SK-N-SH (cell line): ENCODE results near the gene SLC10A4. TPM values are rescaled to one million over a fixed set of nuclear protein-coding genes. Genes with fewer than 3 reads are reported as not detected.

ENCODE experiments used
- CTCF ChIA-PET: fragments of 300-600, 350-600 bp; formaldehyde crosslinking; extraction: SDS; loops from one replicate; lab custom pipeline; 2021; lab: Yijun Ruan, JAX
- POLR2A ChIA-PET: fragments of 350-600 bp; sonication (Branson Sonifier 250); formaldehyde crosslinking; extraction: SDS; loops from one replicate; lab custom pipeline; 2020; ENCODE audit warnings: antibody characterized with exemption, inconsistent platforms; lab: Yijun Ruan, JAX
- DNase-seq: peaks from one replicate; pipeline ENCODE4 v3.0.0; 2012
- H2AFZ ChIP-seq: fragments of 200-600 bp; sonication (generic); 2 replicates; pipeline ENCODE4 v1.8.1; 2016; ENCODE audit warnings: antibody characterized with exemption, mild to moderate bottlenecking, low read depth
- H3F3A ChIP-seq: fragments of 200-600 bp; sonication (generic); replicated peaks from 2 replicates; pipeline ENCODE3; 2016; ENCODE audit warnings: antibody characterized with exemption, mild to moderate bottlenecking; ENCODE audit not compliant: insufficient read depth
- H3K27ac ChIP-seq, 2 experiments: fragments of 200-500 bp in 1 of 2; fragments of 200-600 bp in 1 of 2; sonication (Bioruptor generic) in 1 of 2; sonication (generic), shearing (Covaris generic) in 1 of 2; 2 replicates each; pipeline versions ENCODE4 v1.5.1 to v1.6.1; 2014 to 2016; ENCODE audit warnings: low read depth in 2 of 2, inconsistent platforms in 1 of 2, low read length in 1 of 2, mild to moderate bottlenecking in 1 of 2, mixed read lengths in 1 of 2
- H3K27me3 ChIP-seq: fragments of 200-600 bp; sonication (generic), shearing (Covaris generic); 2 replicates; pipeline ENCODE4 v1.6.1; 2016; ENCODE audit warnings: mixed run types; ENCODE audit not compliant: insufficient read depth
- H3K36me3 ChIP-seq, 2 experiments: fragments of 200-500 bp in 1 of 2; fragments of 200-600 bp in 1 of 2; sonication (Bioruptor generic) in 1 of 2; sonication (generic) in 1 of 2; replicated peaks in 1 of 2; 2 replicates each; pipeline versions ENCODE3 to v1.5.1; 2014 to 2016; ENCODE audit warnings: low read length in 1 of 2, mild to moderate bottlenecking in 1 of 2; ENCODE audit not compliant: insufficient read depth in 2 of 2, control insufficient read depth in 1 of 2
- H3K4me1 ChIP-seq, 2 experiments: fragments of 200-500 bp in 1 of 2; fragments of 200-600 bp in 1 of 2; sonication (Bioruptor generic) in 1 of 2; sonication (generic), shearing (Covaris generic) in 1 of 2; 2 replicates each; pipeline versions ENCODE4 v1.5.1 to v1.6.1; 2014 to 2016; ENCODE audit warnings: low read depth in 1 of 2, low read length in 1 of 2, mixed run types in 1 of 2; ENCODE audit not compliant: insufficient read depth in 2 of 2, control insufficient read depth in 1 of 2
- H3K4me2 ChIP-seq: fragments of 200-600 bp; sonication (generic), shearing (Covaris generic); 2 replicates; pipeline ENCODE4 v1.6.1; 2017; ENCODE audit warnings: mixed run types
- H3K4me3 ChIP-seq, 2 experiments: fragments of 200-500 bp in 1 of 2; fragments of 200-600 bp in 1 of 2; sonication (Bioruptor generic) in 1 of 2; sonication (generic), shearing (Covaris generic) in 1 of 2; 2 replicates each; pipeline versions ENCODE4 v1.5.1 to v1.8.1; 2014 to 2016; ENCODE audit warnings: low read depth in 2 of 2, inconsistent platforms in 1 of 2, low read length in 1 of 2, mild to moderate bottlenecking in 1 of 2, mixed read lengths in 1 of 2, moderate library complexity in 1 of 2
- H3K79me2 ChIP-seq: fragments of 200-600 bp; sonication (generic); 2 replicates; pipeline ENCODE4 v1.8.1; 2017; ENCODE audit warnings: mild to moderate bottlenecking; ENCODE audit not compliant: insufficient read depth
- H3K9ac ChIP-seq: fragments of 200-600 bp; sonication (generic); 2 replicates; pipeline ENCODE4 v1.6.1; 2017; ENCODE audit warnings: mixed run types
- H3K9me2 ChIP-seq: fragments of 200-600 bp; sonication (generic); 2 replicates; pipeline ENCODE4 v1.6.1; 2017; ENCODE audit warnings: mixed run types
- H3K9me3 ChIP-seq: fragments of 200-600 bp; sonication (generic); 2 replicates; pipeline ENCODE4 v1.6.1; 2017; ENCODE audit warnings: mixed run types, mild to moderate bottlenecking, moderate library complexity
- H4K20me1 ChIP-seq: fragments of 200-600 bp; sonication (generic); 2 replicates; pipeline ENCODE4 v1.6.1; 2017; ENCODE audit warnings: mild to moderate bottlenecking, mixed run types; ENCODE audit not compliant: insufficient read depth
- EP300 ChIP-seq, 2 experiments: IDR thresholded peaks; 2 replicates each; pipeline versions ENCODE4 v1.4.0 to v1.6.1; 2012; ENCODE audit warnings: borderline replicate concordance in 1 of 2, low read depth in 1 of 2, low read length in 1 of 2
- EZH2phosphoT487 ChIP-seq: fragments of 200-600 bp; sonication (generic); IDR thresholded peaks from 2 replicates; pipeline ENCODE4 v1.6.1; 2017; ENCODE audit warnings: low read depth, mixed run types, mild to moderate bottlenecking, antibody characterized with exemption, moderate library complexity, borderline replicate concordance
- JUND ChIP-seq: IDR thresholded peaks from 2 replicates; pipeline ENCODE4 v1.4.0; 2012
- MAX ChIP-seq: IDR thresholded peaks from 2 replicates; pipeline ENCODE4 v1.4.0; 2012; ENCODE audit warnings: low read depth
- PBX3 ChIP-seq: IDR thresholded peaks from 2 replicates; pipeline ENCODE4; 2012
- POLR2AphosphoS5 ChIP-seq: IDR thresholded peaks from 2 replicates; pipeline ENCODE4 v1.6.1; 2012; ENCODE audit warnings: low read depth, low read length
- RAD21 ChIP-seq: IDR thresholded peaks from 2 replicates; pipeline ENCODE4 v1.6.1; 2012; ENCODE audit warnings: mild to moderate bottlenecking, low read length
- RFX5 ChIP-seq: IDR thresholded peaks from 2 replicates; pipeline ENCODE4 v1.6.1; 2012; ENCODE audit warnings: mild to moderate bottlenecking, improper control_type of control experiment, low read length
- RXRA ChIP-seq: IDR thresholded peaks from 2 replicates; pipeline ENCODE4 v1.4.0; 2012; ENCODE audit warnings: low read depth, mild to moderate bottlenecking, borderline replicate concordance
- SMC3 ChIP-seq: IDR thresholded peaks from 2 replicates; pipeline ENCODE4 v1.6.1; 2012; ENCODE audit warnings: low read depth, low read length, improper control_type of control experiment
- TCF12 ChIP-seq: IDR thresholded peaks from 2 replicates; pipeline ENCODE4 v1.4.0; 2012
- TEAD4 ChIP-seq: IDR thresholded peaks from 2 replicates; pipeline ENCODE4 v1.4.0; 2012; ENCODE audit warnings: mild to moderate bottlenecking, borderline replicate concordance; ENCODE audit not compliant: insufficient read depth
- YY1 ChIP-seq: IDR thresholded peaks from 2 replicates; pipeline ENCODE4 v1.4.0; 2012; ENCODE audit warnings: low read depth, mild to moderate bottlenecking
- ZBTB33 ChIP-seq: IDR thresholded peaks from 2 replicates; pipeline ENCODE4 v1.4.0; 2012; ENCODE audit warnings: low read depth, borderline replicate concordance
- WGBS: methylation state at CpG from one replicate; pipeline ENCODE4 v1.1.6; 2017; ENCODE audit warnings: low lambda C conversion rate; 5-methylcytosine and 5-hydroxymethylcytosine counted together
- polyA plus RNA-seq, 3 experiments: library from polyadenylated mRNA; depleted of rRNA; stranded (reverse); fragments of >200 nt; gene quantifications; 2 replicates each; pipeline ENCODE4 v1.2.3, GENCODE V29; 2012
- TF ChIP-seq, protein P1 (sequence below): fragments of 200-600 bp; sonication (generic); IDR thresholded peaks from 2 replicates; pipeline ENCODE4 v1.6.1; 2017; ENCODE audit warnings: antibody characterized with exemption, mild to moderate bottlenecking, moderate library complexity
- TF ChIP-seq, protein P2 (sequence below): IDR thresholded peaks from 2 replicates; pipeline ENCODE4 v1.4.0; 2012; ENCODE audit warnings: low read depth, borderline replicate concordance

The SLC10A4 gene
- polyA plus RNA-seq, 1 of the 3 experiments (the other 2 are of a cell fraction), result 2.5 TPM

DNA sequence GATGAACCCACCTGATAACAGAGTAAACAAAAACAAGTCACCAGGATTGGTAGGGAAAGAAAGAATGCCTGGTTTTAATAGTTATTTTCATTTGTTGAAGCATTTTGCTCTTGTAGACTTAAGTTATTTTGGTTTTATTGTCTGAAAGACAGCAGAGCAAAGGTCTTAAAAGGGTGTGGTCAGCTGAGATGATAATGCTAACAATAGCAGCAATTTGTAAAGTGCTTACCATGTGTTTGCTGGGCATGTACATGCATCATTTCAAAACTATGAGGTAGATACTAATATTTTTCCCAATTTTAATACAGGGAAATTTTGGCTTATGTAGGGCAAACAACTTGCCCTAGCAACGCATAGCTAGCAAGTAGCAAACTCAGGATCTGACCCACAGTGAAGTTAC, 46.8 kb upstream of the SLC10A4 start:
- H3K4me3 ChIP-seq, result no peak overlapping the region
- ChIA-PET CTCF (interaction anchor here (1.0 to 3.0 kb wide), 2 partner anchors 9 to 110 kb away, joined by 5 to 12 read pairs; no protein-coding TSS in a partner anchor), POLR2A (no interaction called here)
- H3K27ac ChIP-seq, result no peak overlapping the region
- H4K20me1 ChIP-seq, result no peaks in the 10 kb centered on the region
- H3K36me3 ChIP-seq, result no peaks in the 10 kb centered on the region
- H3K79me2 ChIP-seq, result no peaks in the 10 kb centered on the region
- TF ChIP-seq TEAD4 (no peak), MAX (no peak), RAD21 (no peak), ZBTB33 (no peak), SMC3 (no peak), TCF12 (no peak), JUND (no peak), EZH2phosphoT487 (no peak), YY1 (no peak), PBX3 (no peak), RXRA (no peak), RFX5 (no peak), POLR2AphosphoS5 (no peak), EP300 (IDR thresholded peaks at IDR 0.05; ENCODE audit: borderline replicate concordance in 1 of 2, low read depth in 1 of 2, low read length in 1 of 2) (no peak)
- TF ChIP-seq, protein P1, sequence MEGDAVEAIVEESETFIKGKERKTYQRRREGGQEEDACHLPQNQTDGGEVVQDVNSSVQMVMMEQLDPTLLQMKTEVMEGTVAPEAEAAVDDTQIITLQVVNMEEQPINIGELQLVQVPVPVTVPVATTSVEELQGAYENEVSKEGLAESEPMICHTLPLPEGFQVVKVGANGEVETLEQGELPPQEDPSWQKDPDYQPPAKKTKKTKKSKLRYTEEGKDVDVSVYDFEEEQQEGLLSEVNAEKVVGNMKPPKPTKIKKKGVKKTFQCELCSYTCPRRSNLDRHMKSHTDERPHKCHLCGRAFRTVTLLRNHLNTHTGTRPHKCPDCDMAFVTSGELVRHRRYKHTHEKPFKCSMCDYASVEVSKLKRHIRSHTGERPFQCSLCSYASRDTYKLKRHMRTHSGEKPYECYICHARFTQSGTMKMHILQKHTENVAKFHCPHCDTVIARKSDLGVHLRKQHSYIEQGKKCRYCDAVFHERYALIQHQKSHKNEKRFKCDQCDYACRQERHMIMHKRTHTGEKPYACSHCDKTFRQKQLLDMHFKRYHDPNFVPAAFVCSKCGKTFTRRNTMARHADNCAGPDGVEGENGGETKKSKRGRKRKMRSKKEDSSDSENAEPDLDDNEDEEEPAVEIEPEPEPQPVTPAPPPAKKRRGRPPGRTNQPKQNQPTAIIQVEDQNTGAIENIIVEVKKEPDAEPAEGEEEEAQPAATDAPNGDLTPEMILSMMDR, result no peak
- TF ChIP-seq, protein P2, sequence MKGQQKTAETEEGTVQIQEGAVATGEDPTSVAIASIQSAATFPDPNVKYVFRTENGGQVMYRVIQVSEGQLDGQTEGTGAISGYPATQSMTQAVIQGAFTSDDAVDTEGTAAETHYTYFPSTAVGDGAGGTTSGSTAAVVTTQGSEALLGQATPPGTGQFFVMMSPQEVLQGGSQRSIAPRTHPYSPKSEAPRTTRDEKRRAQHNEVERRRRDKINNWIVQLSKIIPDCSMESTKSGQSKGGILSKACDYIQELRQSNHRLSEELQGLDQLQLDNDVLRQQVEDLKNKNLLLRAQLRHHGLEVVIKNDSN, result no peak
- WGBS, result 86% methylated on average over 1 of the region's 1 CpG
- no peaks in the 10 kb centered on the region for H3F3A ChIP-seq
- H3K27me3 ChIP-seq, result no peaks in the 10 kb centered on the region
- H3K4me1 ChIP-seq, result no peaks in the 10 kb centered on the region; a peak in 1 of 4 replicates
- no peak for DNase-seq
- H3K4me2 ChIP-seq, result no peak overlapping the region
- H3K9me3 ChIP-seq, result no peaks in the 10 kb centered on the region
- H3K9me2 ChIP-seq, result no peaks in the 10 kb centered on the region
- no peak overlapping the region for H2AFZ ChIP-seq
- H3K9ac ChIP-seq, result no peak overlapping the region
